HS-27A (cell line): ENCODE data around the gene CCRL2.
"Not testable (repeated sequence)": the region's sequence is repeated elsewhere in the genome, so short reads cannot be mapped to it uniquely, and the experiment has no call there.

Experiments
- DNase-seq: peaks from one replicate; pipeline ENCODE4 v3.0.0-alpha.2; 2012; ENCODE audit warnings: low read depth, missing footprints

The CCRL2 gene

DNA sequence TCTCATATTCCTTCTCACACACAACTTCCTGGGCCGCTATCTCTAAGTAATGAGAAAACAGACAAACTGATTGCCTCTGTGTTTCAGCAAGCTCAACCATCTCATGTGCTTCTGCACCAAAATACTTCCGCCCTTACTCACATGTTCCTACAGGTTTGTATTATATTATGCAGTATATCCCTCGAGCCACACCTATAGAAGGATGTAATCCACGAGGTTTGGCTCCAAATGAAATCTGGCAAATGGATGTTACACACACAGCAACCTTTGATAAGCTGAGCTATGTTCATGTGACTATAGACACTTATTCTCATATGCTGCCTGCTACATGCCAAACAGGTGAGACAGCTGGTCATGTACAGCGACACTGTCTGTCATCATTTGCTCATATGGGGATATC is 22.6 kb downstream of the CCRL2 start:
- DNase-seq: no peak

- DNase-seq: not testable (repeated sequence)
Observed at GRCh38 chr3:46430879-46431278, 23.8 kb downstream of the CCRL2 start.

DNA sequence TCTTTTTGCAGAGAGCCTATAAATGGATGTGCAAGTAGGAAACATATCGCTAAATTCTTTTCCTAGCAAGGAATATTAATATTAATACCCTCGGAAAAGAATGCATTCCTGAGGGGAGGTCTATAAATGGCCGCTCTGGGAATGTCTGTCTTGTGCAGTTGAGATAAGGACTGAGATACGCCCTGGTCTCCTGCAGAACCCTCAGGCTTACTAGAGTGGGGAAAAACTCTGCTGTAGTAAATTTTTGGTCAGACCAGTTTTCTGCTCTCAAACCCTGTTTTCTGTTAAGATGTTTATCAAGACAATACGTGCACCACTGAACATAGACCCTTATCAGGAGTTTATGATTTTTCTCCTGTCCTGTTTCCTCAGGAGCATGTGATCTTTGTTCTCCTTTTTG is 24.8 kb downstream of the CCRL2 start:
- not testable (repeated sequence) for DNase-seq

DNA sequence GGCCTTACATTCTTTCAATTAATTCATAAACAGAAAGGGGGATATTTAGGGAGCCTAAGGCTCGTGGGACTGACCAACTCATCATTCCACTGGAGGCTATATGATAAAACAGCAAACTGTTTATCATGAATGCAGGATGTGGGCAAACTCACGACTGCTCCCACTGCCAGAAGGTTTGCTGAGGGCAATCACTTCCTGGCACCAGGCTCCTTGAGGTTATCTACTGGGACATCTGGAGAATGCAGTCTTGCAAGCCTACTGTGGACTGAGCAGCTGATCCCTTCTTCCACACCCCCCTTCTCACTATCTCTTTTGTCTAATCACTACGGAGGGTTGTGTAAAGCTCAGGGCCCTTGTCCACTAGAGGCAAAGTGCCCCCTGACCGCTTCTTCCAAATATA is 26.1 kb downstream of the CCRL2 start:
- not testable (repeated sequence) for DNase-seq

GRCh38 chr3:46433841-46434240 is 26.8 kb downstream of the CCRL2 start:
- DNase-seq: no peak

- DNase-seq: no peak
Observed at GRCh38 chr3:46435081-46435726, 28.1 kb downstream of the CCRL2 start.

DNA sequence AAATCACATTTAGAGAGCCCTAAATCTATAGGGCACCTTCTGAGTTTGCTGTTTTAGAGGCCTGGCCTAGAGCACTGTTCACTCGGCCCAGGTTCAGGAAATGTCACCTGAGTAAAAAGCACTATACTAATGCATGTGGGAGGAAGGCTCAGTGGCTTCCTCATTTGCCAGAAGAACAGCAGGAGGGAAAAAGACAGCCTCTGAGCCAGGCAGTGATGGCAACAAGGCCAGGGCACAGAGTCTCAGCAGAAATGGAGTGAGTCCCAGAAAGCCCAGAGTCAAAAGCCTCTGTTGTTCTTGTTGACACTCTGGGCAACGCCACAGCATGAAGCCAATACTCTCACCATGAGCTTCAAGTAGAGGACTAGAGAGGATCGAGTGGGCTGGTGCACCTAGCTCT is 31.8 kb downstream of the CCRL2 start:
- DNase-seq: no peak

GRCh38 chr3:46440531-46441294 is 33.7 kb downstream of the CCRL2 start:
- no peak for DNase-seq

GRCh38 chr3:46442576-46443530 is 35.8 kb downstream of the CCRL2 start:
- no peak for DNase-seq

DNA sequence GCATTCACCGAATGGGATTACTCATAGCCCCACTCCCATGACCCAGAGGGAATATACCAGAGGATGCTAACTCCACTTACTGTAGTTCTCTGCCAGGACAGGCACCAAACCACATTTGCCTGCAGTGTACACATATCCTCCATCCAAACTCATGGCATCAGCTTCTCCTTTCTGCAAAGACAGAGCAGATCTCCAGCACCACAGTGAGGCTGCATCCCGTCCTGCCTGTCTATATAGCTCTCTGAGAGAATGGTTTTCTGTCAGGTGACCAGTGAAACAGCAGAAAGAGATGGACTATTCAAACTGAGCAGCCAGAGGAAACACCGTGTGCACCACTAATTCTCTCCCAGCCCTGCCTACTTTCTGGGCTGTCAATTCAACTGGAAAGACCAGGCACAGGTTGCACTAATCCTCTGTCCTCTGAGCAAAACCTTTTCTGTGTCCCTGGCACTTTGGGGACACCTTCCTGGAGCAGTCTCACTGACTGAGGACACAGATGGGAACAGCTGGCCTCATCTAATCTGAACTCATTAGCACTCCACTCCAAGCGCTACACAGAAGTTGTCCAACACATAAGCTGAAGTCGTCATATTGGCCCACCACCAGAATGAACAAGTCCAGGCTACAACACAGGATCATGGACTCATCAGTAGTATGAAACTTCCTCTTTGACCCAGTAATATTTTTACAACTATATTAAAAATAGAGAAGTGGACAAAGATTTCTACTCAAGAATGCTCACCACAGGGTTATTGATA is 40.3 kb downstream of the CCRL2 start:
- DNase-seq: no peak

DNA sequence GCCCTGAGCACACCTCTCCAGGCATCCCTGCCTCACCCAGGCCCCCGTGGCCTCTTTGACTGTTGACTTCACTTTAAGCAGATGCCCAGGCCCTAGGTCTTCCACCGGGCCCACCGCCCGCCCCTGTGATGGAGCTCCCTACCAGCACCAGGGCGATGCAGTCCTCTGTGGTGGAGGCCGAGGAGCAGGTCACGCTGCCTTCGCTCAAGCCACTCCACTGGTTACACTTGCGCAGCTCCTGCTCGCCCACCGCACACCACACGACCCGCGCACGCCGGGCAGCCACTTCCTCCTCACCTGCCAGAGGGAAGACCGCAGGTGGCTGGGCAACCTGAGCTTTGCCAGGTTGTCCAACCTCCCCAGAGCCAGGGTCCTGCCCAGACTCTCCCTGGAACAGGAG is 41.7 kb downstream of the CCRL2 start:
- no peak for DNase-seq

DNA sequence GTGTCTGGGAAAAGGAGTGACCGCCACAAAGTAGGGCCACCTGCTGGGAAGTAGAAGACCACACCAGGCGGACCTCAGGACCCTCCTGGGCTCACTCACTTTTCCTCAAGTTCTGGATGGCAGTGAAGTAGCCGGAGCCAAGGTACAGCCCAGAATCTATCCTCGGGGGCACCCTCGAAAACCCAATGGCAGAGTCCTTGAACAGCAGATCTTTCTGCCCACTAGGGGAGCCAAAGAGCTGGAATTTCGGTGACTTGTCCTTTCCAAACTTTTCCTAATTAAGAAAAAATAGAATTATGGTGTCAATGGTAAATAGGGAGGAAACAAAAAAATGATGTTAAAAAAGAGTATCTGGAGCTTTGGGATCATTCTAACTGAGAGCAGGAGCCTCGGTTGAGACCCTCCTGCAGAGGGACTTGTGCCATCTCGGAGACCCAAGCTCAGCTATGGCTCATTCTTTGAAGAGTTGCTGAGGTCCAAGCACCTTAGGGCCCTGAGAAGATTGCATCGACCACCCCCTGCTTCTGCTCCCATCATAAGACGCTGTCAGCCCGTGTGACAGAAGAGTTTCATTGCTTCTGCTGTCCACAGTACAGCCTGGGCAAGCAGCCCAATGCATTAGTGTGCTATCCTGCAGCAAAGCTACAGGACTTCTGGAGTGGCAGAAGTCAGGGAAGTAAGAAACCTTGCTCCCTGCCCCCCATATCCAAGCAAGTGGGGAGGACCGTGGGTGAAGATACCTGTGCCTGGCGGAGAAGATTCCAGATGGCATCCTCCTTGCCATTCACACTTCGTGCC is 42.9 kb downstream of the CCRL2 start:
- DNase-seq: no peak

- no peak for DNase-seq
Observed at GRCh38 chr3:46453526-46454208, 46.6 kb downstream of the CCRL2 start.

DNA sequence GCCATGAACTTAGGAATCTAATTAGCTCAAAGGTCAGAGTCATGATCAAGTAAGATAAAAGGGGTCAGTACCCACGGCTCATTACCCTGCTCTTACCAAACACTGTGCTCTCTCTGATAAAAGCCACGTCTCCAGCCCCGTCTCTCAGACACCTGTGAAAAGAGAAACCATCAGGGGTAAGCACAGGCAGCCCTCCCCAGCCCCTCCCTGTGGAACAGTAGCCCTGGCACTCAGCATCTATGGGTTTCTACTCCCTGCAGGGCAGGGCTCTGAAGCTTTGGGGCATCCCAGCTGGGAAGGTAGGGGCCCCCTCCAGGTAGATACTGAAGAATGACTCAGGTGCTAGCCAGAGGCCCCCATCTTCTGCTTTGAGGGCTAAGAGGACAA is 47.1 kb downstream of the CCRL2 start:
- DNase-seq: no peak

- DNase-seq: no peak
Observed at GRCh38 chr3:46454606-46455005, 47.5 kb downstream of the CCRL2 start.

GRCh38 chr3:46455231-46456115 is 48.4 kb downstream of the CCRL2 start:
- no peak for DNase-seq

- DNase-seq: no peak
Observed at GRCh38 chr3:46456118-46456517, 49.1 kb downstream of the CCRL2 start.
